KMS-11 (cell line): ENCODE measurements around the gene C14orf93.

Experiments
- H2AFZ ChIP-seq: fragments of 200-600 bp; sonication (generic); 2 replicates; pipeline ENCODE4 v1.6.1; 2016; ENCODE audit warnings: antibody characterized with exemption, mixed run types, low read depth
- H3K27ac ChIP-seq: fragments of 200-600 bp; sonication (generic); 2 replicates; pipeline ENCODE4 v1.6.1; 2016; ENCODE audit warnings: mild to moderate bottlenecking, mixed run types
- H3K27me3 ChIP-seq: fragments of 200-600 bp; sonication (generic); 2 replicates; pipeline ENCODE4 v1.6.1; 2017; ENCODE audit warnings: mild to moderate bottlenecking, low read depth, mixed run types, moderate library complexity; ENCODE audit not compliant: insufficient read depth
- H3K36me3 ChIP-seq: fragments of 200-600 bp; sonication (generic); 2 replicates; pipeline ENCODE4 v1.6.1; 2017; ENCODE audit warnings: mild to moderate bottlenecking, mixed run types; ENCODE audit not compliant: insufficient read depth
- H3K4me1 ChIP-seq: fragments of 200-600 bp; sonication (generic); 2 replicates; pipeline ENCODE4 v1.6.1; 2016; ENCODE audit warnings: mild to moderate bottlenecking, low read depth, mixed run types; ENCODE audit not compliant: poor library complexity, severe bottlenecking
- H3K4me2 ChIP-seq: fragments of 200-600 bp; sonication (generic); 2 replicates; pipeline ENCODE4 v1.7.0; 2016; ENCODE audit warnings: mild to moderate bottlenecking, mixed run types
- H3K4me3 ChIP-seq: fragments of 200-600 bp; sonication (generic); IDR thresholded peaks from 2 replicates; pipeline ENCODE4 v1.6.1; 2017; ENCODE audit warnings: low read depth, low read length, mixed read lengths; ENCODE audit not compliant: insufficient read depth
- H3K79me2 ChIP-seq: fragments of 200-600 bp; sonication (generic); 2 replicates; pipeline ENCODE4 v1.6.1; 2016; ENCODE audit warnings: low read depth, mixed run types; ENCODE audit not compliant: insufficient read depth
- H3K9ac ChIP-seq: fragments of 200-600 bp; sonication (generic); 2 replicates; pipeline ENCODE4 v1.6.1; 2016; ENCODE audit warnings: mild to moderate bottlenecking, mixed run types
- H4K20me1 ChIP-seq: fragments of 200-600 bp; sonication (generic); 2 replicates; pipeline ENCODE4 v1.6.1; 2016; ENCODE audit warnings: mild to moderate bottlenecking, mixed run types; ENCODE audit not compliant: insufficient read depth
- CTCF ChIP-seq: fragments of 200-600 bp; sonication (generic); conservative IDR thresholded peaks from 2 replicates; pipeline ENCODE4 v1.6.1; 2017; ENCODE audit warnings: low read depth, mild to moderate bottlenecking, antibody characterized with exemption, low read length, moderate library complexity, mixed read lengths

C14orf93 gene

GRCh38 chr14:22997676-22998323 is 12.1 kb downstream of the C14orf93 start:
- Histone ChIP-seq H3K9ac (no peak overlapping the region), H3K36me3 (no peaks in the 10 kb centered on the region), H3K79me2 (no peaks in the 10 kb centered on the region), H3K27me3 (no peaks in the 10 kb centered on the region), H2AFZ (no peak overlapping the region), H3K27ac (no peak overlapping the region), H4K20me1 (no peaks in the 10 kb centered on the region), H3K4me3 (no peak overlapping the region), H3K4me1 (peaks cover 6% of the 10 kb centered on the region), H3K4me2 (no peak overlapping the region)
- TF ChIP-seq CTCF: no peak

GRCh38 chr14:22996768-22997654 is 12.9 kb downstream of the C14orf93 start:
- TF ChIP-seq CTCF: no peak
- H3K27ac ChIP-seq: no peak overlapping the region

GRCh38 chr14:22995889-22996625 is 13.9 kb downstream of the C14orf93 start:
- Histone ChIP-seq H3K27me3 (no peaks in the 10 kb centered on the region), H4K20me1 (no peaks in the 10 kb centered on the region), H3K4me2 (no peak overlapping the region), H3K4me1 (peaks cover 6% of the 10 kb centered on the region), H3K9ac (no peak overlapping the region), H2AFZ (no peak overlapping the region), H3K27ac (no peak overlapping the region), H3K4me3 (no peak overlapping the region), H3K36me3 (no peaks in the 10 kb centered on the region), H3K79me2 (no peaks in the 10 kb centered on the region)
- no peak for TF ChIP-seq CTCF

More at GRCh38 chr14:22996768-22997654, 12.9 kb downstream of the C14orf93 start:
- Histone ChIP-seq H3K4me3 (no peak overlapping the region), H3K36me3 (no peaks in the 10 kb centered on the region), H3K4me2 (no peak overlapping the region), H3K4me1 (peaks cover 6% of the 10 kb centered on the region), H3K79me2 (no peaks in the 10 kb centered on the region), H4K20me1 (no peaks in the 10 kb centered on the region), H2AFZ (no peak overlapping the region), H3K27me3 (no peaks in the 10 kb centered on the region), H3K9ac (no peak overlapping the region)

GRCh38 chr14:22994762-22995275 is 15.1 kb downstream of the C14orf93 start:
- Histone ChIP-seq H3K4me1 (peaks cover 6% of the 10 kb centered on the region), H3K4me2 (no peak overlapping the region), H2AFZ (0 out of 2 replicates have a peak overlapping the region, but pooled peaks have one; percentile 41)

More at GRCh38 chr14:22994762-22995275, 15.1 kb downstream of the C14orf93 start:
- Histone ChIP-seq H3K9ac (no peak overlapping the region), H3K79me2 (no peaks in the 10 kb centered on the region), H4K20me1 (no peaks in the 10 kb centered on the region), H3K27ac (no peak overlapping the region), H3K36me3 (no peaks in the 10 kb centered on the region), H3K4me3 (no peak overlapping the region), H3K27me3 (no peaks in the 10 kb centered on the region)
- TF ChIP-seq CTCF: 0 out of 2 replicates have a peak, but pooled peaks have one; percentile 42
